Neural cell (in vitro differentiated cells): ENCODE measurements around the gene PDE2A.

ENCODE experiments used
- POLR2AphosphoS5 ChIP-seq: IDR thresholded peaks from 2 replicates; pipeline ENCODE4 v1.6.1; 2012
- RAD21 ChIP-seq: fragments of 450-650 bp; conservative IDR thresholded peaks from 2 replicates; pipeline ENCODE4 v1.6.1; 2014; ENCODE audit warnings: antibody characterized with exemption, mild to moderate bottlenecking, moderate library complexity
- TF ChIP-seq, protein P1 (sequence below): fragments of 450-650 bp; IDR thresholded peaks from 2 replicates; pipeline ENCODE4 v1.5.1; 2014; ENCODE audit warnings: antibody characterized with exemption, mild to moderate bottlenecking, moderate library complexity; ENCODE audit not compliant: poor library complexity, severe bottlenecking

DNA sequence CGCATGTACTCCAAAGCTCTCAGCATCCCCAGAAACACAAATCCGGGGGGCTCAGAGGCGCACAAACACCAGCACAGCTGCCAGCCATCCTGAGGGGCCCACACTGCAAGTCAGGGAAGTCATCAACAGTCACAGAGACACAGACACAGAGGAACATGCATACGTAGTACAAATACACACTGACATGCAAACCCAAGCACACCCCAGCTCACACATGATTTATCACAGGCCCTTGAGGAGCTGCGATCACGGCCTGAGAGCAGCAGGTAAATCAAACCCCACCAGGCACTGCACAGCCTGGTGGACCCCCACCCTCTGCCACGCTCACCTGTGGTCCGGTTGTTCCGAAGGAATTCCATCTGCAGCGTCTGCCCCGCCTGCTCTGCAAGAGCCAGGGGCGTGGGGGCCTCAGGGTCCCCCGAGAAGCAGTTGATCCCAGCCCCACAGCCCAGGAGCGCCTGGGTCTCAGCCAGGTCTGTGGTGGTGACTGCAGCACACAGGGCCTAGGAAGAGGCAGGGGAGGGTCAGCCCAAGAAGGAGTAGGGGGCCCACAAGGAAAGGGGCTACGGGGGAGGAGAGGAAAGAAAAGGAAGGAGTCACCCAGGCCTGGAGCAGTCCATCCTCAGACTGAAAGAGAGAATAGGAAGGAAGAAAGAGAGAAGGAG lies 28.5 kb upstream of the PDE2A start:
- TF ChIP-seq RAD21 (no peak), POLR2AphosphoS5 (no peak)
- TF ChIP-seq, protein P1, sequence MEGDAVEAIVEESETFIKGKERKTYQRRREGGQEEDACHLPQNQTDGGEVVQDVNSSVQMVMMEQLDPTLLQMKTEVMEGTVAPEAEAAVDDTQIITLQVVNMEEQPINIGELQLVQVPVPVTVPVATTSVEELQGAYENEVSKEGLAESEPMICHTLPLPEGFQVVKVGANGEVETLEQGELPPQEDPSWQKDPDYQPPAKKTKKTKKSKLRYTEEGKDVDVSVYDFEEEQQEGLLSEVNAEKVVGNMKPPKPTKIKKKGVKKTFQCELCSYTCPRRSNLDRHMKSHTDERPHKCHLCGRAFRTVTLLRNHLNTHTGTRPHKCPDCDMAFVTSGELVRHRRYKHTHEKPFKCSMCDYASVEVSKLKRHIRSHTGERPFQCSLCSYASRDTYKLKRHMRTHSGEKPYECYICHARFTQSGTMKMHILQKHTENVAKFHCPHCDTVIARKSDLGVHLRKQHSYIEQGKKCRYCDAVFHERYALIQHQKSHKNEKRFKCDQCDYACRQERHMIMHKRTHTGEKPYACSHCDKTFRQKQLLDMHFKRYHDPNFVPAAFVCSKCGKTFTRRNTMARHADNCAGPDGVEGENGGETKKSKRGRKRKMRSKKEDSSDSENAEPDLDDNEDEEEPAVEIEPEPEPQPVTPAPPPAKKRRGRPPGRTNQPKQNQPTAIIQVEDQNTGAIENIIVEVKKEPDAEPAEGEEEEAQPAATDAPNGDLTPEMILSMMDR: no peak
